SU-DHL-6 (cell line): ENCODE data around the gene NINL.

Experiments used
- H2AFZ ChIP-seq: fragments of 200-600 bp; sonication (generic); 2 replicates; pipeline ENCODE4 v1.6.1; 2014; ENCODE audit warnings: low read depth, mild to moderate bottlenecking, moderate library complexity, mixed read lengths, antibody characterized with exemption, low read length; ENCODE audit not compliant: severe bottlenecking
- H3F3A ChIP-seq: fragments of 200-600 bp; shearing (Covaris generic); 2 replicates; pipeline ENCODE4 v1.6.0; 2016; ENCODE audit warnings: antibody characterized with exemption, mild to moderate bottlenecking; ENCODE audit not compliant: insufficient read depth
- H3K27ac ChIP-seq: fragments of 200-600 bp; sonication (generic); 2 replicates; pipeline ENCODE4 v1.5.1; 2016; ENCODE audit warnings: low read depth, mild to moderate bottlenecking, low read length, moderate library complexity, mixed read lengths
- H3K27me3 ChIP-seq: fragments of 200-600 bp; sonication (generic), shearing (Covaris generic); 2 replicates; pipeline ENCODE4 v1.6.0; 2014; ENCODE audit warnings: mild to moderate bottlenecking, low read length
- H3K36me3 ChIP-seq: fragments of 200-600 bp; sonication (generic); 2 replicates; pipeline ENCODE4 v1.6.1; 2014; ENCODE audit warnings: mild to moderate bottlenecking, low read length, mixed read lengths
- H3K4me2 ChIP-seq: fragments of 300-600, 200-600 bp; shearing (Covaris generic), sonication (generic); 2 replicates; pipeline ENCODE4 v1.6.0; 2014; ENCODE audit warnings: low read length, low read depth, mild to moderate bottlenecking; ENCODE audit not compliant: poor library complexity, severe bottlenecking
- H3K4me3 ChIP-seq: fragments of 200-600 bp; sonication (generic); 2 replicates; pipeline ENCODE4 v1.5.1; 2014; ENCODE audit warnings: antibody characterized with exemption, low read length, mild to moderate bottlenecking, mixed read lengths; ENCODE audit not compliant: insufficient read depth, poor library complexity, severe bottlenecking
- H3K79me2 ChIP-seq: fragments of 200-600 bp; sonication (generic); 2 replicates; pipeline ENCODE4 v1.6.1; 2014; ENCODE audit warnings: mild to moderate bottlenecking, low read length, moderate library complexity; ENCODE audit not compliant: insufficient read depth
- H3K9ac ChIP-seq: fragments of 200-600 bp; sonication (generic); 2 replicates; pipeline ENCODE4 v1.7.0; 2014; ENCODE audit warnings: mild to moderate bottlenecking, low read length
- H3K9me2 ChIP-seq: fragments of 200-600 bp; sonication (generic); replicated peaks from 2 replicates; pipeline ENCODE4 v1.6.1; 2014; ENCODE audit warnings: low read length; ENCODE audit not compliant: insufficient read depth
- H3K9me3 ChIP-seq: fragments of 200-600 bp; sonication (generic); 2 replicates; pipeline ENCODE4 v1.6.1; 2014; ENCODE audit warnings: low read length, mixed read lengths; ENCODE audit not compliant: insufficient read depth
- H4K20me1 ChIP-seq: fragments of 200-600 bp; sonication (generic); 2 replicates; pipeline ENCODE4 v1.6.1; 2014; ENCODE audit warnings: low read depth, mild to moderate bottlenecking, antibody characterized with exemption, low read length, moderate library complexity, mixed read lengths
- EZH2phosphoT487 ChIP-seq: fragments of 200-600 bp; sonication (generic), shearing (Covaris generic); conservative IDR thresholded peaks from 2 replicates; pipeline ENCODE4 v1.6.1; 2018; ENCODE audit warnings: mild to moderate bottlenecking, antibody characterized with exemption, low read length, moderate library complexity, mixed read lengths
- TF ChIP-seq, protein P1 (sequence below): fragments of 200-600 bp; sonication (generic); IDR thresholded peaks from one replicate; pipeline ENCODE4 v1.5.1; 2017; ENCODE audit warnings: antibody characterized with exemption, mild to moderate bottlenecking, low read length, moderate library complexity; ENCODE audit not compliant: insufficient read depth, poor library complexity, severe bottlenecking

NINL gene

DNA sequence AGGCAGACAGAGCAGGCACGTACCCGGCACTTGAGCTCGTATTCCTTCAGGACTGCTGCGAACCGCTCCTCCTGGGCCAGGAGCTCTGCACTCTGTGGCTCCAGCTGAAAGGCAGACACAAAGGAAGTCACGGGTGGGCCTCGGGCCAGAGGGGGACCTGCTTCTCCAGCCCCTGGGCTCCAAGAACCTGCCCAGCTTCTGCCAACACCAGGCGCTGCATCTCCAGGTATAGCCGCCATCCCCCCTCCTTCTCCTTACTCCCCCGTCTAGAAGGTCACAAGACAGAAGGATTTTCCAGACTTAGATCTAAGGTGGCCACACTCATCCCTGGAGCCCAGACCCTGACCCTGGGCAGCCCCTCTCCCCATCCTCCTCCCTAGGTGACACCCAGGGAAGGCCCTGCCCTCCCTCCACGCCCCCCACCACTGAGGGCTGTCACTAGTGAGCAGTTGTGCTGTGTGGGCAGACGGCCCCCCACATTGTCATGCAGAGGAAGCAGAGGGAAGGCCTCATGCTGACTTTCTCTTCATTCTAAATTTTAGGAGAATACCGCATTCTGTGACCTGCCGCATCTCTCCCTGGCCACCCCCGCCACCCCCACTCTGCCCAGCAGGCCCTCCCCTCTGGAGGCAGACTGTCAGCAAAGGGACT lies 96.0 kb downstream of the NINL start:
- Histone ChIP-seq H2AFZ (no peak overlapping the region), H3K9me2 (no peaks in the 10 kb centered on the region), H3K27me3 (no peaks in the 10 kb centered on the region), H3K79me2 (no peaks in the 10 kb centered on the region), H3K4me2 (no peak overlapping the region), H3K9me3 (no peaks in the 10 kb centered on the region), H3K27ac (no peak overlapping the region), H4K20me1 (no peaks in the 10 kb centered on the region), H3K4me3 (no peak overlapping the region), H3K9ac (no peak overlapping the region), H3F3A (no peaks in the 10 kb centered on the region), H3K36me3 (no peaks in the 10 kb centered on the region)
- TF ChIP-seq, protein P1, sequence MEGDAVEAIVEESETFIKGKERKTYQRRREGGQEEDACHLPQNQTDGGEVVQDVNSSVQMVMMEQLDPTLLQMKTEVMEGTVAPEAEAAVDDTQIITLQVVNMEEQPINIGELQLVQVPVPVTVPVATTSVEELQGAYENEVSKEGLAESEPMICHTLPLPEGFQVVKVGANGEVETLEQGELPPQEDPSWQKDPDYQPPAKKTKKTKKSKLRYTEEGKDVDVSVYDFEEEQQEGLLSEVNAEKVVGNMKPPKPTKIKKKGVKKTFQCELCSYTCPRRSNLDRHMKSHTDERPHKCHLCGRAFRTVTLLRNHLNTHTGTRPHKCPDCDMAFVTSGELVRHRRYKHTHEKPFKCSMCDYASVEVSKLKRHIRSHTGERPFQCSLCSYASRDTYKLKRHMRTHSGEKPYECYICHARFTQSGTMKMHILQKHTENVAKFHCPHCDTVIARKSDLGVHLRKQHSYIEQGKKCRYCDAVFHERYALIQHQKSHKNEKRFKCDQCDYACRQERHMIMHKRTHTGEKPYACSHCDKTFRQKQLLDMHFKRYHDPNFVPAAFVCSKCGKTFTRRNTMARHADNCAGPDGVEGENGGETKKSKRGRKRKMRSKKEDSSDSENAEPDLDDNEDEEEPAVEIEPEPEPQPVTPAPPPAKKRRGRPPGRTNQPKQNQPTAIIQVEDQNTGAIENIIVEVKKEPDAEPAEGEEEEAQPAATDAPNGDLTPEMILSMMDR, result no peak
- no peak for TF ChIP-seq EZH2phosphoT487

DNA sequence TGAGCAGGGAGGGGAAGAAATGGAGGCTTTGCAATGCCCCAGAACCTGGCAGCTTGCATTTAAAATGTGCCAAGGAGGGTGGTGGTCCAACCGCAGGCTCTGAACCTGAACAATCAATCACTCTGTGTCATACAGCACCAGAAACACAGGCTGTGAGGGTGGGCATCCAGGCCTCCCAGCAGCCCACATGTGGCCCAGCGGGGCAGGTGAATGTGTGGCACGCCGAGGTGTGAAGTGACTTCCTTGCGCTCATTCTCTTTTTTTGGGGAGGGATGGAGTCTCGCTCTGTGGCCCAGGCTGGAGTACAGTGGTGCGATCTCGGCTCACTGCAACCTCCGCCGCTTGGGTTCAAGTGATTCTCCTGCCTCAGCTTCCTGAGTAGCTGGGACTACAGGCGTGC lies 97.4 kb downstream of the NINL start:
- Histone ChIP-seq H3K4me3 (no peak overlapping the region), H3K27me3 (no peaks in the 10 kb centered on the region), H3K27ac (no peak overlapping the region), H3K9me3 (no peaks in the 10 kb centered on the region), H3K4me2 (no peak overlapping the region), H3K9me2 (no peaks in the 10 kb centered on the region), H3K9ac (no peak overlapping the region), H2AFZ (no peak overlapping the region), H4K20me1 (no peaks in the 10 kb centered on the region), H3F3A (no peaks in the 10 kb centered on the region), H3K36me3 (no peaks in the 10 kb centered on the region), H3K79me2 (no peaks in the 10 kb centered on the region)
- TF ChIP-seq, protein P1, result no peak
- no peak for TF ChIP-seq EZH2phosphoT487

DNA sequence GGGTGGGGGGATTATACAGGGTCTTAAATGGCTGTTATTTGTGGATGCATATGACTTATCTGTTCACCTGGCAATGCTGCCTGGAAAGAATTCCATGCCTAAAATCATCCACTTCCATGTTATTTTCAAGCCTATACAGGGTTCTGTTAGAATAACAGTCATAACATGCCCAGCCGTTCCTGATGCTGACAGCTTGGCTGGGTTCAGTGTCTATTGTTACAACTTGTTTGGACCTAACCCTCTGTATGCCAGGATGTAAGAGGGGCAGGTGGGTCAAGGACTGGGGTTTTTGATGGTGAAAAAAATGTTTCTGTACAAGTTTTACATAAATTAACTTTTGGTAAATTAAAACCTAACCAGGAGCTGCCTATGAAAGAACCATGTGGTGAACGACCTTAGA lies 98.0 kb downstream of the NINL start:
- H3K9me3 ChIP-seq, result no peaks in the 10 kb centered on the region
- H3K27me3 ChIP-seq, result no peaks in the 10 kb centered on the region
- no peaks in the 10 kb centered on the region for H3K9me2 ChIP-seq
- H2AFZ ChIP-seq, result no peak overlapping the region
- no peak overlapping the region for H3K9ac ChIP-seq
- no peak overlapping the region for H3K4me3 ChIP-seq
- H3K4me2 ChIP-seq, result no peak overlapping the region
- TF ChIP-seq, protein P1, result no peak
- TF ChIP-seq EZH2phosphoT487, result no peak
- no peak overlapping the region for H3K27ac ChIP-seq
- H3F3A ChIP-seq, result no peaks in the 10 kb centered on the region
- no peaks in the 10 kb centered on the region for H3K79me2 ChIP-seq
- H4K20me1 ChIP-seq, result no peaks in the 10 kb centered on the region
- no peaks in the 10 kb centered on the region for H3K36me3 ChIP-seq
